Esophagus muscularis mucosa (tissue), 4 donors: Measurements from ENCODE around the gene IQCH. TPM values are rescaled to one million over a fixed set of nuclear protein-coding genes. Genes with fewer than 3 reads are reported as not detected.

Experiments used
- DNase-seq: peaks from one replicate; pipeline ENCODE4 v3.0.0-alpha.2; 2017; ENCODE audit errors: extremely low spot score
- H3K27ac ChIP-seq, 4 donors: fragments of 200-600 bp; sonication (generic); replicated peaks in 1 of 4; 1 replicate in 3 of 4; 2 replicates in 1 of 4; pipeline ENCODE4 v1.5.1; 2016 to 2019; ENCODE audit warnings: mild to moderate bottlenecking in 1 of 4
- H3K27me3 ChIP-seq, 4 donors: fragments of 200-600 bp; sonication (generic); one replicate each; pipeline versions ENCODE4 v1.5.1 to v1.6.0; 2016 to 2019
- H3K36me3 ChIP-seq, 4 donors: fragments of 200-600 bp; sonication (generic); one replicate each; pipeline ENCODE4 v1.5.1; 2016 to 2019
- H3K4me1 ChIP-seq, 4 donors: fragments of 200-600 bp; sonication (generic); one replicate each; pipeline ENCODE4 v1.5.1; 2016 to 2019
- H3K4me3 ChIP-seq, 4 donors: fragments of 200-600 bp; sonication (generic); 1 replicate in 2 of 4; 2 replicates in 2 of 4; pipeline ENCODE4 v1.5.1; 2016 to 2019; ENCODE audit warnings: mild to moderate bottlenecking in 4 of 4, moderate library complexity in 1 of 4
- H3K9me3 ChIP-seq, 4 donors: fragments of 200-600 bp; sonication (generic); 1 replicate in 3 of 4; 2 replicates in 1 of 4; pipeline ENCODE4 v1.5.1; 2016 to 2019
- EP300 ChIP-seq: sonication (generic); formaldehyde crosslinking; IDR thresholded peaks from one replicate; pipeline ENCODE4 v1.6.1; 2017; ENCODE audit warnings: antibody characterized with exemption
- POLR2A ChIP-seq: fragments of 450-650 bp; IDR thresholded peaks from one replicate; pipeline ENCODE4 v1.6.1; 2017; ENCODE audit warnings: antibody characterized with exemption, moderate library complexity, mild to moderate bottlenecking, low read depth
- POLR2AphosphoS5 ChIP-seq, 2 donors: sonication (generic); formaldehyde crosslinking; IDR thresholded peaks; one replicate each; pipeline ENCODE4 v1.6.1; 2017; ENCODE audit warnings: antibody characterized with exemption in 2 of 2
- WGBS: methylation state at CpG from one replicate; pipeline ENCODE4 v1.1.5; 2018; 5-methylcytosine and 5-hydroxymethylcytosine counted together
- intact Hi-C: fragments of 100-400 bp; cut with DNase I; formaldehyde crosslinking; loops from one replicate; pipeline ENCODE4 v1.15.1; 2023
- total RNA-seq, 4 donors: library from RNA; depleted of rRNA; stranded (reverse); fragments of >200 nt; gene quantifications; one replicate each; pipeline versions ENCODE4 v1.1.0 to v1.2.1, GENCODE V29; 2016
- TF ChIP-seq, protein P1 (sequence below), 3 experiments: fragments of 200-600 bp in 2 of 3; fragments of 450-650 bp in 1 of 3; sonication (generic) in 2 of 3; IDR thresholded peaks; one replicate each; pipeline ENCODE4 v1.5.1; 2017 to 2019; ENCODE audit warnings: antibody characterized with exemption in 3 of 3, mild to moderate bottlenecking in 2 of 3, moderate library complexity in 1 of 3

The IQCH gene
- total RNA-seq, 4 donors from 2014 or later, result 0.58 to 2.4 (median 1.2) TPM

DNA sequence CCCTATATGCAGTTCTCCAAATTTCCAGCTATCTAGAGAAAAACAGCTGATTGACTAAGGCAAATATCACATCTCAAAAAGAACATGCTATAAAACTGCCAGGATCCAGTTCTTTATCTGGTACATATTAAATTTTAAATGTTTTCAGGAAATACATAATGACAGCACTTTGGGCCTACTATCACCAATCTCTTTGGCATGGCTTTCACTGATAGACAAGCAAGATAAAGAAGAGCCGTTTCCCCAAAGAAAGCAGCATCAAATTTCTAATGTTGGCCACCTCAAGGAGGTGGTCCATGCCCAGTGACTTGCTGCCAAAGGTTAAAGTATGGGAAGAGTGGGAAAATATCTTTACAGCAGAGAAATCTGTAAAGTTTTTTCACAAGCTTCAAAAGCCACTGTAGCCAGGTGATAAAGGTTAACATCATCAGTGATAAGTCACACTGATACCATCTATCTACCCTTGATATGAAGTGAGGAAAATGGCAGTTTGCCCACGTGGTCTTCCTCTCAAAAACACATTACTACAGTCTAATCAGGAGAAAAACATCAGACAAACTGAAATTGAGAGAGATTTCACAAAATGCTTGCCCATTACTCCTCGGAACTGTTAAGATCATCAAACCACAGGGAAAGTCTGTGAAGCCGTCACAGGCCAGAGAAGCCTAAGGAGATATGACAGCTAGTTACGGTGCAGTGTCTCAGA, 220.0 kb downstream of the IQCH start:
- TF ChIP-seq POLR2AphosphoS5 (IDR thresholded peaks at IDR 0.05) (no peak), EP300 (no peak), POLR2A (no peak)
- TF ChIP-seq, protein P1, sequence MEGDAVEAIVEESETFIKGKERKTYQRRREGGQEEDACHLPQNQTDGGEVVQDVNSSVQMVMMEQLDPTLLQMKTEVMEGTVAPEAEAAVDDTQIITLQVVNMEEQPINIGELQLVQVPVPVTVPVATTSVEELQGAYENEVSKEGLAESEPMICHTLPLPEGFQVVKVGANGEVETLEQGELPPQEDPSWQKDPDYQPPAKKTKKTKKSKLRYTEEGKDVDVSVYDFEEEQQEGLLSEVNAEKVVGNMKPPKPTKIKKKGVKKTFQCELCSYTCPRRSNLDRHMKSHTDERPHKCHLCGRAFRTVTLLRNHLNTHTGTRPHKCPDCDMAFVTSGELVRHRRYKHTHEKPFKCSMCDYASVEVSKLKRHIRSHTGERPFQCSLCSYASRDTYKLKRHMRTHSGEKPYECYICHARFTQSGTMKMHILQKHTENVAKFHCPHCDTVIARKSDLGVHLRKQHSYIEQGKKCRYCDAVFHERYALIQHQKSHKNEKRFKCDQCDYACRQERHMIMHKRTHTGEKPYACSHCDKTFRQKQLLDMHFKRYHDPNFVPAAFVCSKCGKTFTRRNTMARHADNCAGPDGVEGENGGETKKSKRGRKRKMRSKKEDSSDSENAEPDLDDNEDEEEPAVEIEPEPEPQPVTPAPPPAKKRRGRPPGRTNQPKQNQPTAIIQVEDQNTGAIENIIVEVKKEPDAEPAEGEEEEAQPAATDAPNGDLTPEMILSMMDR (IDR thresholded peaks at IDR 0.05), result no peak
- DNase-seq, result no peak
- WGBS, result 84% methylated on average over 5 of the region's 5 CpGs
- Histone ChIP-seq H3K27me3 (no peaks in the 10 kb centered on the region), H3K9me3 (no peaks in the 10 kb centered on the region), H3K4me3 (no peak overlapping the region), H3K27ac (no peak overlapping the region), H3K4me1 (no peaks in the 10 kb centered on the region), H3K36me3 (no peaks in the 10 kb centered on the region)
- intact Hi-C loops, result no loop called here

DNA sequence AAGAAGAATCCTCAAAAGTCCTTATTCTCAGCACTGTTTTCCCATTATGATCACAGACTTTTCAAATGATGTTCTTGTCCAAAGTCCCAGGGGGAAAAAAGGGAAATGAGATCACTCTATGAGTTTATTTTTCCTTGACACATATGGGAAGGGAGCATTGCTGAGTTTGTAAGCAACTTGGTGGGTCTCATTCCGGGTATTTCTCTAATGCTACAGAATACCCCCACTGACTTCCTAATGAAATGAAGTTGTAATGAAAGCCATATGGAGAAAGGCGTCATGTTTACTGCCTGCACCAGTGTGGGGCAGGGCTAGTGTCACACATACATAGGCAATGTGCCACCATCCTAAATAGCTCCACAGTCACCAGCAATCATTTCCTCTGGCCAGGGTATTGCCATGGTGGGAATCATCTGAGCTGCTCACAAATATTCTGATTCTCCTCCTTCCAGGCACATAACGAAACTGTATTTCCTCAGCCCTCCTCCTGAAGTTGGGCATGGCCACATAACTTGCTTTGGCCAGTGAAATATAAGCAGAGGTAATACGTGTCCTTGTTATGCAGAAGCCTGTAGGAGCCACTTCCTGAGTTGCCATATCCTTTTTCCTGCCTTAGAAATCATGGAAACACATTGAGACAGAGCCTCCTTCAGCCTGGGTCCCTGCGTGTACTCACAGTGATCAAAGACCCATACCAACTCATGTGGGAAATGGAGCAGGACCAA, 225.4 kb downstream of the IQCH start:
- no peaks in the 10 kb centered on the region for H3K36me3 ChIP-seq
- H3K9me3 ChIP-seq, result no peaks in the 10 kb centered on the region
- H3K27me3 ChIP-seq, result no peaks in the 10 kb centered on the region
- no peak overlapping the region for H3K27ac ChIP-seq
- TF ChIP-seq POLR2AphosphoS5 (IDR thresholded peaks at IDR 0.05) (no peak), EP300 (no peak), POLR2A (no peak)
- TF ChIP-seq, protein P1 (IDR thresholded peaks at IDR 0.05), result no peak
- no peaks in the 10 kb centered on the region for H3K4me1 ChIP-seq
- WGBS, result 61% methylated on average over 5 of the region's 5 CpGs
- intact Hi-C loops, result no loop called here
- DNase-seq, result no peak
- no peak overlapping the region for H3K4me3 ChIP-seq

DNA sequence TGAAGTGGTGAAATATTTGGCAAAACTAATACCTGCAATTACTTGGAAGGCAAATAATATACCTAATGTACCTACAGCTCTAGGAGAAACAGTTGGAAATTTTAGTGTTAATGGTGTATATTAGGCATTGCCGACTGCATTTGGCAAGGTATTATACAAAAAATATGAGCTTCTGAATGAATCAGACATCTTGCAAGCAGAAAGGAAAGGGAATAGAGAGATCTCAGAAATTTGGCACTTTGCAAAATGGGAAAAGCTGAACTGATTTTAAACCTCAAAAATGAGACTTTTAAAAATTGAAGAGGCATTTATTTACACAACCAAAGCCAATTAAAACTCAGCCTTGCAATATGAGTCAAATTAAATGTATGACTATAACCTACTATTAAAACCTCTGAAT, 226.2 kb downstream of the IQCH start:
- TF ChIP-seq, protein P1 (IDR thresholded peaks at IDR 0.05), result no peak
- TF ChIP-seq POLR2A (no peak), POLR2AphosphoS5 (IDR thresholded peaks at IDR 0.05) (no peak), EP300 (no peak)
- no peak overlapping the region for H3K4me3 ChIP-seq
- no peaks in the 10 kb centered on the region for H3K36me3 ChIP-seq
- H3K4me1 ChIP-seq, result no peaks in the 10 kb centered on the region
- WGBS, result 85% methylated on average over 1 of the region's 1 CpG
- no peak for DNase-seq
- no peak overlapping the region for H3K27ac ChIP-seq
- no peaks in the 10 kb centered on the region for H3K27me3 ChIP-seq
- intact Hi-C loops, result no loop called here
- H3K9me3 ChIP-seq, result no peaks in the 10 kb centered on the region

DNA sequence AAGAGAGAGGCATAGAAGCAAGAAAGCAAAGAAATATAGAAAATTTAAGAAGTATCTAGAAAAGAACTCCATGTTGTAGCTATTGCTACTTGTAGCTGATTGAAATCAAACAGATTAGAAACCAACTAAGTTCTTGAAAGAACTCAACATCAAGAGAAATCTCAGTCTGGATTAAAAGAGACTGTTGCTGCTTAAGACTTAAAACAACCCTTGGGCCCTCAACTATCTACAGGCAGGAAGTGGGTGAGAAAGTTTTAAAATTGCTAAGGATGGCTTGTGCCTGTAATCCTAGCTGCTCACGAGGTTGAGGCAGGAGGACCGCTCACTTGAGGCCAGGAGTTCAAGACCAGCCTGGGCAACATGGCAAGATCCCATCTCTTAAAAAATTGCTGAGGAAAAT, 227.1 kb downstream of the IQCH start:
- Histone ChIP-seq H3K27ac (no peak overlapping the region), H3K36me3 (no peaks in the 10 kb centered on the region), H3K4me3 (no peak overlapping the region), H3K4me1 (no peaks in the 10 kb centered on the region), H3K27me3 (no peaks in the 10 kb centered on the region), H3K9me3 (no peaks in the 10 kb centered on the region)
- DNase-seq, result no peak
- 96% methylated on average over 2 of the region's 2 CpGs for WGBS
- no peak for TF ChIP-seq POLR2AphosphoS5 (IDR thresholded peaks at IDR 0.05)
- TF ChIP-seq, protein P1 (IDR thresholded peaks at IDR 0.05), result no peak
- no peak for TF ChIP-seq EP300
- TF ChIP-seq POLR2A, result no peak
- intact Hi-C loops, result no loop called here
